HepG2 (cell line): ENCODE results near the gene ARL3. TPM values are rescaled to one million over a fixed set of nuclear protein-coding genes. Genes with fewer than 3 reads are reported as not detected.

Experiments
- BCL6 ChIP-seq: IDR thresholded peaks from 2 replicates; pipeline ENCODE4 v1.6.1; 2016; ENCODE audit warnings: missing genetic modification reagents, missing compliant biosample characterization
- ELF4 ChIP-seq: sonication (generic); formaldehyde crosslinking; IDR thresholded peaks from 2 replicates; pipeline ENCODE4 v1.5.0; 2020; ENCODE audit warnings: missing genetic modification reagents, mild to moderate bottlenecking, moderate library complexity, borderline replicate concordance
- FOSL2 ChIP-seq: sonication (generic); formaldehyde crosslinking; IDR thresholded peaks from 2 replicates; pipeline ENCODE4 v1.4.0; 2020; ENCODE audit warnings: missing genetic modification reagents
- FOXA3 ChIP-seq: IDR thresholded peaks from 2 replicates; pipeline ENCODE4 v1.6.1; 2016; ENCODE audit warnings: missing genetic modification reagents, missing compliant biosample characterization
- JUN ChIP-seq: sonication (generic); formaldehyde crosslinking; IDR thresholded peaks from 2 replicates; pipeline ENCODE4 v1.4.0; 2020; ENCODE audit warnings: mild to moderate bottlenecking, missing genetic modification reagents
- KDM3A ChIP-seq: IDR thresholded peaks from 2 replicates; pipeline ENCODE4 v1.6.1; 2018; ENCODE audit warnings: low read depth, missing compliant biosample characterization
- KLF15 ChIP-seq: sonication (generic); formaldehyde crosslinking; IDR thresholded peaks from 2 replicates; pipeline ENCODE4 v1.8.1; 2023; ENCODE audit warnings: borderline replicate concordance, mild to moderate bottlenecking, inconsistent platforms, missing genetic modification reagents, mixed read lengths
- NFKBIZ ChIP-seq: IDR thresholded peaks from 2 replicates; pipeline ENCODE4 v1.6.1; 2018; ENCODE audit warnings: missing genetic modification reagents, missing compliant biosample characterization
- NR2F6 ChIP-seq, 2 experiments: IDR thresholded peaks; 2 replicates each; pipeline ENCODE4 v1.6.1; 2016; ENCODE audit warnings: antibody characterized with exemption in 1 of 2, mild to moderate bottlenecking in 1 of 2
- PAWR ChIP-seq: sonication (generic); formaldehyde crosslinking; IDR thresholded peaks from 2 replicates; pipeline ENCODE4 v1.4.0; 2020; ENCODE audit warnings: missing genetic modification reagents, mild to moderate bottlenecking, borderline replicate concordance
- PITX1 ChIP-seq: sonication (generic); formaldehyde crosslinking; IDR thresholded peaks from 2 replicates; pipeline ENCODE4 v1.5.1; 2020; ENCODE audit warnings: mild to moderate bottlenecking, missing genetic modification reagents
- PRPF4 ChIP-seq: fragments of 200-400 bp; formaldehyde crosslinking; IDR thresholded peaks from 2 replicates; pipeline ENCODE4 v1.6.1; 2016; ENCODE audit warnings: low read length, low read depth; ENCODE audit not compliant: poor library complexity, severe bottlenecking
- RFX5 ChIP-seq: IDR thresholded peaks from 2 replicates; pipeline ENCODE4 v1.6.1; 2011; ENCODE audit warnings: low read depth, low read length, improper control_type of control experiment
- RXRA ChIP-seq: sonication (generic); formaldehyde crosslinking; IDR thresholded peaks from 2 replicates; pipeline ENCODE4 v1.5.1; 2020; ENCODE audit warnings: missing genetic modification reagents
- SRF ChIP-seq: IDR thresholded peaks from 2 replicates; pipeline ENCODE4 v1.6.1; 2011; ENCODE audit warnings: mild to moderate bottlenecking, low read depth, low read length, moderate library complexity
- SRSF9 ChIP-seq: fragments of 200-400 bp; formaldehyde crosslinking; IDR thresholded peaks from 2 replicates; pipeline ENCODE4 v1.6.1; 2018; ENCODE audit warnings: borderline replicate concordance, mild to moderate bottlenecking, low read depth, low read length; ENCODE audit not compliant: insufficient read depth, poor library complexity, severe bottlenecking
- STAG1 ChIP-seq: sonication (generic); formaldehyde crosslinking; IDR thresholded peaks from 2 replicates; pipeline ENCODE4 v1.4.0; 2020; ENCODE audit warnings: missing genetic modification reagents
- TAF1 ChIP-seq: sonication (generic); formaldehyde crosslinking; IDR thresholded peaks from 2 replicates; pipeline ENCODE4 v1.4.0; 2020; ENCODE audit warnings: missing genetic modification reagents
- ZFP1 ChIP-seq: IDR thresholded peaks from 2 replicates; pipeline ENCODE4 v1.6.1; 2016
- ZNF136 ChIP-seq: sonication (generic); formaldehyde crosslinking; IDR thresholded peaks from 2 replicates; pipeline ENCODE4 v1.8.1; 2022; ENCODE audit warnings: low read depth, mild to moderate bottlenecking, moderate library complexity, missing genetic modification reagents
- ZNF354B ChIP-seq: sonication (generic); formaldehyde crosslinking; IDR thresholded peaks from 2 replicates; pipeline ENCODE4 v1.8.0; 2022; ENCODE audit warnings: mild to moderate bottlenecking, missing genetic modification reagents
- ZNF446 ChIP-seq: sonication (generic); formaldehyde crosslinking; IDR thresholded peaks from 2 replicates; pipeline ENCODE4 v1.5.0; 2020; ENCODE audit warnings: mild to moderate bottlenecking, missing genetic modification reagents
- ZNF501 ChIP-seq: sonication (generic); formaldehyde crosslinking; IDR thresholded peaks from 2 replicates; pipeline ENCODE4 v1.5.1; 2020; ENCODE audit warnings: mild to moderate bottlenecking, moderate library complexity, missing genetic modification reagents
- ZNF557 ChIP-seq: sonication (generic); formaldehyde crosslinking; IDR thresholded peaks from 2 replicates; pipeline ENCODE4 v1.4.0; 2020; ENCODE audit warnings: missing genetic modification reagents
- ZNF572 ChIP-seq: sonication (generic); formaldehyde crosslinking; IDR thresholded peaks from 2 replicates; pipeline ENCODE4 v1.5.1; 2020; ENCODE audit warnings: mild to moderate bottlenecking, missing genetic modification reagents
- ZSCAN25 ChIP-seq: sonication (generic); formaldehyde crosslinking; IDR thresholded peaks from 2 replicates; pipeline ENCODE4 v1.8.0; 2022; ENCODE audit warnings: mild to moderate bottlenecking, missing genetic modification reagents
- polyA plus RNA-seq, 8 experiments: library from polyadenylated mRNA; depleted of rRNA in 3 of 8; stranded (reverse) in 7 of 8; unstranded in 1 of 8; fragments of >200 nt; fragmentation: Illumina TruSeq in 4 of 8; extraction: Trizol in 4 of 8; gene quantifications; 2 replicates each; pipeline versions ENCODE4 v1.2.1 to v1.2.3, GENCODE V29; 2011 to 2016; ENCODE audit warnings: low read depth in 4 of 8, missing spikeins in 1 of 8, mixed read lengths in 1 of 8; ENCODE audit not compliant: insufficient read depth in 1 of 8
- total RNA-seq, 5 experiments: library from RNA; depleted of rRNA; stranded (reverse); fragments of >200 nt; fragmentation: Illumina TruSeq; extraction: Trizol; gene quantifications; 2 replicates each; pipeline ENCODE4 v1.2.3, GENCODE V29; 2016; ENCODE audit warnings: low read depth in 1 of 5
- TF ChIP-seq, protein P1 (sequence below): sonication (generic); formaldehyde crosslinking; IDR thresholded peaks from 2 replicates; pipeline ENCODE4 v1.5.1; 2020; ENCODE audit warnings: mild to moderate bottlenecking, missing genetic modification reagents, borderline replicate concordance
- TF ChIP-seq, protein P2 (sequence below): sonication (generic); formaldehyde crosslinking; IDR thresholded peaks from 2 replicates; pipeline ENCODE4 v1.8.0; 2022; ENCODE audit warnings: mild to moderate bottlenecking, missing genetic modification reagents, moderate library complexity
- TF ChIP-seq, protein P3 (sequence below): sonication (generic); formaldehyde crosslinking; IDR thresholded peaks from 2 replicates; pipeline ENCODE4 v1.5.1; 2020; ENCODE audit warnings: mild to moderate bottlenecking, moderate library complexity, missing genetic modification reagents
- TF ChIP-seq, protein P4 (sequence below): sonication (generic); formaldehyde crosslinking; IDR thresholded peaks from 2 replicates; pipeline ENCODE4 v1.4.0; 2020; ENCODE audit warnings: mild to moderate bottlenecking, missing genetic modification reagents

ARL3 gene
- total and polyA plus RNA-seq, 2 of the 13 experiments (the other 11 are each of a cell fraction or from before 2014, with no cell fraction given) = 5.2 to 6.6 TPM

DNA sequence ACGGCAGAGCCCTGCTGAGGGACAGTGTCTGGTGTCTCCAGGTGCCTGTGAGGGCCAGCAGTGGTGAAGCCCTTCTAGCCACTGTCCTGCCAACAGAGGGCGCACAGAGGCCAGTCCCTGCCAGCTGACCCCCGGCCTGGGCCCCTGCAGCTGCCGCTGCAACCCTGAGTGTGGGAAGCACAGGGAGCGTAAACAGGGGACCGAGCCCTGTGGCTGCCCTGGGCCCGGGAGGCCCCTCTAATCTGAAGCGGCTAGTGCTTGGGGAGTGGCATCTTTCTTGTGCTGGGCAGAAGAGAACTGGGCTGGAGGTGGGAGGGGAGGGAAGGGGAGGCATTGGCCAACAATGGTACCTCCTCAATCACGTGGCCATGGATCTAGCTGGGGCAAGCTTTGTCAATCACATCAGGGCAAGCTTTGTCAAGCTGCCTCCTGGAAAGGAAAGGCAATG lies 35.3 kb downstream of the ARL3 start (continued):
- TF ChIP-seq, protein P1, sequence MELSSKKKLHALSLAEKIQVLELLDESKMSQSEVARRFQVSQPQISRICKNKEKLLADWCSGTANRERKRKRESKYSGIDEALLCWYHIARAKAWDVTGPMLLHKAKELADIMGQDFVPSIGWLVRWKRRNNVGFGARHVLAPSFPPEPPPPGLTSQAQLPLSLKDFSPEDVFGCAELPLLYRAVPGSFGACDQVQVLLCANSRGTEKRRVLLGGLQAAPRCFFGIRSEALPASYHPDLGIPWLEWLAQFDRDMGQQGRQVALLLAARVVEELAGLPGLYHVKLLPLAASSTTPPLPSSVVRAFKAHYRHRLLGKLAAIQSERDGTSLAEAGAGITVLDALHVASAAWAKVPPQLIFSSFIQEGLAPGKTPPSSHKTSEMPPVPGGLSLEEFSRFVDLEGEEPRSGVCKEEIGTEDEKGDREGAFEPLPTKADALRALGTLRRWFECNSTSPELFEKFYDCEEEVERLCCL (CRISPR knock-in tag) = no peak
- TF ChIP-seq JUN (CRISPR knock-in tag) = no peak
- TF ChIP-seq, protein P2, sequence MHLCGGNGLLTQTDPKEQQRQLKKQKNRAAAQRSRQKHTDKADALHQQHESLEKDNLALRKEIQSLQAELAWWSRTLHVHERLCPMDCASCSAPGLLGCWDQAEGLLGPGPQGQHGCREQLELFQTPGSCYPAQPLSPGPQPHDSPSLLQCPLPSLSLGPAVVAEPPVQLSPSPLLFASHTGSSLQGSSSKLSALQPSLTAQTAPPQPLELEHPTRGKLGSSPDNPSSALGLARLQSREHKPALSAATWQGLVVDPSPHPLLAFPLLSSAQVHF = no peak
- TF ChIP-seq ELF4 (CRISPR knock-in tag) = no peak
- no peak for TF ChIP-seq ZSCAN25 (CRISPR knock-in tag)
- no peak for TF ChIP-seq PAWR (CRISPR knock-in tag)
- TF ChIP-seq NR2F6 (IDR thresholded peaks at IDR 0.05) = no peak; the same call in 1 of the 2 replicates
- TF ChIP-seq NR2F6 (CRISPR knock-in tag; IDR thresholded peaks at IDR 0.05) = peak; percentile 67
- TF ChIP-seq ZNF501 (CRISPR knock-in tag) = peak; percentile 83
- TF ChIP-seq SRF = no peak
- TF ChIP-seq ZNF354B (CRISPR knock-in tag) = no peak
- TF ChIP-seq ZNF136 (CRISPR knock-in tag) = no peak
- TF ChIP-seq STAG1 (CRISPR knock-in tag) = peak; percentile 70
- TF ChIP-seq RFX5 = no peak
- TF ChIP-seq PITX1 (CRISPR knock-in tag) = peak; percentile 37; the same call in 1 of the 2 replicates
- no peak for TF ChIP-seq BCL6
- TF ChIP-seq ZNF446 (CRISPR knock-in tag) = no peak
- TF ChIP-seq RXRA = peak; percentile 23; the same call in 1 of the 2 replicates
- no peak for TF ChIP-seq PRPF4
- TF ChIP-seq, protein P3, sequence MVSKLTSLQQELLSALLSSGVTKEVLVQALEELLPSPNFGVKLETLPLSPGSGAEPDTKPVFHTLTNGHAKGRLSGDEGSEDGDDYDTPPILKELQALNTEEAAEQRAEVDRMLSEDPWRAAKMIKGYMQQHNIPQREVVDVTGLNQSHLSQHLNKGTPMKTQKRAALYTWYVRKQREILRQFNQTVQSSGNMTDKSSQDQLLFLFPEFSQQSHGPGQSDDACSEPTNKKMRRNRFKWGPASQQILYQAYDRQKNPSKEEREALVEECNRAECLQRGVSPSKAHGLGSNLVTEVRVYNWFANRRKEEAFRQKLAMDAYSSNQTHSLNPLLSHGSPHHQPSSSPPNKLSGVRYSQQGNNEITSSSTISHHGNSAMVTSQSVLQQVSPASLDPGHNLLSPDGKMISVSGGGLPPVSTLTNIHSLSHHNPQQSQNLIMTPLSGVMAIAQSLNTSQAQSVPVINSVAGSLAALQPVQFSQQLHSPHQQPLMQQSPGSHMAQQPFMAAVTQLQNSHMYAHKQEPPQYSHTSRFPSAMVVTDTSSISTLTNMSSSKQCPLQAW (CRISPR knock-in tag) = peak; percentile 71
- no peak for TF ChIP-seq TAF1
- TF ChIP-seq NFKBIZ = no peak
- peak; percentile 20; the same call in 1 of the 2 replicates for TF ChIP-seq FOXA3 (CRISPR knock-in tag)
- TF ChIP-seq KLF15 = no peak; the same call in 1 of the 2 replicates
- no peak for TF ChIP-seq FOSL2
- TF ChIP-seq ZNF572 (CRISPR knock-in tag) = 0 out of 2 replicates have a peak, but pooled peaks have one; percentile 61
- no peak for TF ChIP-seq KDM3A (CRISPR knock-in tag)
- TF ChIP-seq SRSF9 = no peak
- TF ChIP-seq, protein P4, sequence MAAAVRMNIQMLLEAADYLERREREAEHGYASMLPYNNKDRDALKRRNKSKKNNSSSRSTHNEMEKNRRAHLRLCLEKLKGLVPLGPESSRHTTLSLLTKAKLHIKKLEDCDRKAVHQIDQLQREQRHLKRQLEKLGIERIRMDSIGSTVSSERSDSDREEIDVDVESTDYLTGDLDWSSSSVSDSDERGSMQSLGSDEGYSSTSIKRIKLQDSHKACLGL = no peak
- no peak for TF ChIP-seq ZFP1
- no peak for TF ChIP-seq ZNF557 (CRISPR knock-in tag)
